Lower leg skin (tissue), 3 donors: Measurements from ENCODE around the gene CPNE6.

ENCODE experiments used
- CTCF ChIP-seq, 3 donors: fragments of 450-650 bp; IDR thresholded peaks; one replicate each; pipeline ENCODE4 v1.5.1; 2016; ENCODE audit warnings: antibody characterized with exemption in 3 of 3, mild to moderate bottlenecking in 3 of 3, moderate library complexity in 2 of 3
- POLR2A ChIP-seq, 2 donors: fragments of 450-650 bp; IDR thresholded peaks; one replicate each; pipeline ENCODE4 v1.6.1; 2016 to 2017; ENCODE audit warnings: antibody characterized with exemption in 2 of 2, mild to moderate bottlenecking in 1 of 2, moderate library complexity in 1 of 2

- TF ChIP-seq CTCF (IDR thresholded peaks at IDR 0.05) (no peak), POLR2A (IDR thresholded peaks at IDR 0.05) (no peak)
Measured at GRCh38 chr14:24087004-24087403, 15.6 kb downstream of the CPNE6 start.
